GM23338 (cell line): ENCODE measurements around the gene MSH3. TPM values are rescaled to one million over a fixed set of nuclear protein-coding genes. Genes with fewer than 3 reads are reported as not detected.

Experiments
- ATAC-seq: fragments of 200-7000 bp; cut with Tn5 transposase; 3 replicates; pipeline ENCODE4 v1.9.1; 2020
- DNase-seq: peaks from one replicate; pipeline ENCODE4 v3.0.0-alpha.2; 2015; ENCODE audit warnings: low spot score
- H2AFZ ChIP-seq: fragments of 200-600 bp; sonication (generic); 2 replicates; pipeline ENCODE4 v1.8.0; 2016; ENCODE audit warnings: antibody characterized with exemption, mild to moderate bottlenecking, moderate library complexity
- H3F3A ChIP-seq: fragments of 200-600 bp; sonication (generic); replicated peaks from 2 replicates; pipeline ENCODE4 v1.8.0; 2017; ENCODE audit warnings: antibody characterized with exemption, mixed run types, low read depth
- H3K27ac ChIP-seq: fragments of 200-600 bp; sonication (generic); 2 replicates; pipeline ENCODE4 v1.6.1; 2016; ENCODE audit warnings: low read depth
- H3K27me3 ChIP-seq: fragments of 200-600 bp; sonication (generic); 2 replicates; pipeline ENCODE4 v1.8.0; 2016; ENCODE audit warnings: mild to moderate bottlenecking, mixed run types, moderate library complexity; ENCODE audit not compliant: insufficient read depth
- H3K36me3 ChIP-seq: fragments of 200-600 bp; sonication (generic); 2 replicates; pipeline ENCODE4 v1.8.0; 2016; ENCODE audit warnings: mild to moderate bottlenecking; ENCODE audit not compliant: insufficient read depth
- H3K4me1 ChIP-seq: fragments of 200-600 bp; sonication (generic); 2 replicates; pipeline ENCODE4 v1.8.0; 2016; ENCODE audit warnings: mild to moderate bottlenecking, moderate library complexity; ENCODE audit not compliant: insufficient read depth
- H3K4me2 ChIP-seq: fragments of 200-600 bp; sonication (generic); 2 replicates; pipeline ENCODE4 v1.7.1; 2017; ENCODE audit warnings: mixed run types
- H3K4me3 ChIP-seq: fragments of 200-600 bp; sonication (generic); 2 replicates; pipeline ENCODE4 v1.6.1; 2016; ENCODE audit warnings: mixed run types
- H3K79me2 ChIP-seq: fragments of 200-600 bp; sonication (generic); replicated peaks from 2 replicates; pipeline ENCODE4 v1.8.0; 2017; ENCODE audit warnings: mild to moderate bottlenecking; ENCODE audit not compliant: insufficient read depth
- H3K9me2 ChIP-seq: fragments of 200-600 bp; sonication (generic); 2 replicates; pipeline ENCODE4 v1.8.0; 2017; ENCODE audit not compliant: insufficient read depth
- H4K20me1 ChIP-seq: fragments of 200-600 bp; sonication (generic); replicated peaks from 2 replicates; pipeline ENCODE4 v1.8.0; 2017; ENCODE audit warnings: mild to moderate bottlenecking; ENCODE audit not compliant: insufficient read depth
- H3K27ac Mint-ChIP-seq: 2 replicates; pipeline ENCODE4 v1.8.0; 2020; ENCODE audit warnings: inconsistent platforms, mild to moderate bottlenecking, moderate library complexity, mixed read lengths
- H3K27me3 Mint-ChIP-seq: 3 replicates; pipeline ENCODE4 v1.8.0; 2022; ENCODE audit warnings: low read depth, mild to moderate bottlenecking, moderate library complexity, mixed read lengths, inconsistent platforms; ENCODE audit not compliant: insufficient read depth, poor library complexity
- H3K36me3 Mint-ChIP-seq: 3 replicates; pipeline ENCODE4 v1.8.0; 2021; ENCODE audit warnings: low read depth, mild to moderate bottlenecking, inconsistent platforms, moderate library complexity, mixed read lengths
- H3K4me1 Mint-ChIP-seq: 3 replicates; pipeline ENCODE4 v1.8.0; 2020; ENCODE audit warnings: mild to moderate bottlenecking, inconsistent platforms, mixed read lengths
- H3K4me3 Mint-ChIP-seq: 3 replicates; pipeline ENCODE4 v1.8.0; 2021; ENCODE audit warnings: moderate library complexity, mild to moderate bottlenecking, inconsistent platforms, mixed read lengths
- H3K9me3 Mint-ChIP-seq: 3 replicates; pipeline ENCODE4 v1.8.0; 2020; ENCODE audit warnings: moderate library complexity, mild to moderate bottlenecking, inconsistent platforms, mixed read lengths
- CTCF ChIP-seq, 2 experiments: fragments of 200-600 bp in 1 of 2; sonication (generic) in 1 of 2; conservative IDR thresholded peaks; 2 replicates each; pipeline versions ENCODE4 v1.5.1 to v1.6.1; 2016 to 2017; ENCODE audit warnings: antibody characterized with exemption in 2 of 2, low read depth in 2 of 2, mild to moderate bottlenecking in 2 of 2, moderate library complexity in 1 of 2
- ETS1 ChIP-seq: IDR thresholded peaks from 2 replicates; pipeline ENCODE4 v1.6.1; 2016; ENCODE audit warnings: antibody characterized with exemption
- EZH2 ChIP-seq: fragments of 200-600 bp; sonication (generic); IDR thresholded peaks from one replicate; pipeline ENCODE4 v1.8.0; 2017; ENCODE audit warnings: antibody characterized with exemption, mild to moderate bottlenecking, low read depth; ENCODE audit not compliant: unreplicated experiment
- JUNB ChIP-seq: IDR thresholded peaks from one replicate; pipeline ENCODE4 v1.6.1; 2016; ENCODE audit warnings: antibody characterized with exemption; ENCODE audit not compliant: unreplicated experiment
- POLR2AphosphoS5 ChIP-seq: IDR thresholded peaks from 2 replicates; pipeline ENCODE4 v1.6.1; 2016; ENCODE audit warnings: antibody characterized with exemption, low read depth
- ZNF114 ChIP-seq: fragments of 250-450 bp; sonication (Bioruptor Pico); IDR thresholded peaks from 2 replicates; pipeline ENCODE4 v1.5.0; 2020; ENCODE audit warnings: mild to moderate bottlenecking, moderate library complexity
- ZNF331 ChIP-seq: fragments of 250-450 bp; sonication (Bioruptor Pico); IDR thresholded peaks from 2 replicates; pipeline ENCODE4 v1.5.0; 2020; ENCODE audit warnings: low read depth, mild to moderate bottlenecking, moderate library complexity
- ZNF462 ChIP-seq: fragments of 250-450 bp; sonication (Bioruptor Pico); IDR thresholded peaks from 2 replicates; pipeline ENCODE4 v1.5.0; 2020; ENCODE audit warnings: mild to moderate bottlenecking, moderate library complexity
- polyA plus RNA-seq: library from polyadenylated mRNA; unstranded; fragments of >200 nt; fragmentation: Nextera tagmentation; extraction: Ambion mirVana; gene quantifications from 2 replicates; pipeline ENCODE4 v1.2.1, GENCODE V29; 2016
- total RNA-seq: library from RNA; depleted of rRNA; stranded (reverse); fragments of >200 nt; shearing (Covaris generic); gene quantifications from 2 replicates; pipeline ENCODE4 v1.2.3, GENCODE V29; 2014

The MSH3 gene
- total and polyA plus RNA-seq, 2 experiments from 2014 or later: 13.3 to 16.6 TPM

GRCh38 chr5:80707645-80708044 lies 53.2 kb downstream of the MSH3 start:
- H3K27me3 Mint-ChIP-seq: peaks cover 6% of the 10 kb centered on the region
- no peak overlapping the region for H3K27ac ChIP-seq
- TF ChIP-seq POLR2AphosphoS5 (no peak), ZNF114 (CRISPR knock-in tag) (no peak), EZH2 (no peak), ETS1 (no peak), ZNF331 (CRISPR knock-in tag) (no peak), ZNF462 (no peak), CTCF (conservative IDR thresholded peaks at IDR 0.05; ENCODE audit: low read depth in 2 of 2) (no peak), JUNB (no peak)
- no peaks in the 10 kb centered on the region for H3K36me3 ChIP-seq
- no peaks in the 10 kb centered on the region for H3K9me3 Mint-ChIP-seq
- ATAC-seq (no peak), DNase-seq (no peak)
- no peak overlapping the region for H3K4me2 ChIP-seq
- no peaks in the 10 kb centered on the region for H4K20me1 ChIP-seq
- H2AFZ ChIP-seq: no peak overlapping the region
- no peak overlapping the region for H3K4me3 ChIP-seq
- H3K36me3 Mint-ChIP-seq: peaks cover 18% of the 10 kb centered on the region
- no peaks in the 10 kb centered on the region for H3K9me2 ChIP-seq
- H3F3A ChIP-seq: no peaks in the 10 kb centered on the region
- no peak overlapping the region for H3K4me3 Mint-ChIP-seq
- H3K4me1 ChIP-seq: peaks cover 23% of the 10 kb centered on the region
- H3K4me1 Mint-ChIP-seq: peaks cover 17% of the 10 kb centered on the region
- no peaks in the 10 kb centered on the region for H3K79me2 ChIP-seq
- H3K27me3 ChIP-seq: no peaks in the 10 kb centered on the region
- H3K27ac Mint-ChIP-seq: no peak overlapping the region
